GM12878 (cell line): ENCODE data around the gene KCNK13. TPM values are rescaled to one million over a fixed set of nuclear protein-coding genes. Genes with fewer than 3 reads are reported as not detected.

Source experiments
- ATAC-seq: fragments of 200-7000 bp; cut with Tn5 transposase; 3 replicates; pipeline ENCODE4 v1.9.1; 2020; ENCODE audit warnings: mild to moderate bottlenecking, moderate library complexity
- BruUV-seq: library from RNA; stranded (reverse); fragments of 400-500 nt; replicated peaks from 2 replicates; lab custom pipeline; 2021; lab: Mats Ljungman, UMichigan
- CTCF ChIA-PET: fragments of 300-600 bp; sonication (Branson Sonifier 250); formaldehyde crosslinking; extraction: SDS; loops from one replicate; lab custom pipeline; 2021; ENCODE audit warnings: inconsistent platforms; lab: Yijun Ruan, JAX
- POLR2A ChIA-PET: fragments of 350-600 bp; formaldehyde crosslinking; extraction: SDS; loops from one replicate; lab custom pipeline; 2021; ENCODE audit warnings: inconsistent platforms; lab: Charles Lee
- RAD21 ChIA-PET: fragments of 300-600 bp; sonication (Branson Sonifier 250); formaldehyde crosslinking; loops from one replicate; lab custom pipeline; 2023; ENCODE audit warnings: antibody characterized with exemption; ENCODE audit not compliant: unreplicated experiment; lab: Charles Lee
- SMC1A ChIA-PET: fragments of 300-600 bp; sonication (Branson Sonifier 250); formaldehyde crosslinking; loops from one replicate; lab custom pipeline; 2023; ENCODE audit not compliant: unreplicated experiment, uncharacterized antibody; lab: Charles Lee
- DNase-seq: peaks from one replicate; pipeline ENCODE4 v3.0.0-alpha.2; 2011; ENCODE audit warnings: low read depth, low spot score
- FAIRE-seq: peaks from 3 replicates; lab custom pipeline; 2011; peaks lifted over from hg19 to GRCh38; lab: Jason Lieb, UNC
- H2AFZ ChIP-seq: 2 replicates; pipeline ENCODE4 v1.6.0; 2011; ENCODE audit warnings: low read depth, low read length, control low read depth; ENCODE audit not compliant: control insufficient read depth
- H3K27ac ChIP-seq: 2 replicates; pipeline ENCODE4 v1.5.1; 2011; ENCODE audit warnings: control low read depth; ENCODE audit not compliant: control insufficient read depth, insufficient read depth
- H3K27me3 ChIP-seq, 2 experiments: replicated peaks in 1 of 2; 2 replicates each; pipeline versions ENCODE4 v1.6.0 to v1.6.1; 2011; ENCODE audit warnings: low read length in 1 of 2; ENCODE audit not compliant: control insufficient read depth in 2 of 2, insufficient read depth in 2 of 2
- H3K36me3 ChIP-seq, 2 experiments: 2 replicates each; pipeline ENCODE4 v1.5.1; 2011; ENCODE audit warnings: low read length in 1 of 2; ENCODE audit not compliant: control insufficient read depth in 2 of 2, insufficient read depth in 2 of 2
- H3K4me1 ChIP-seq: 2 replicates; pipeline ENCODE4 v1.6.1; 2011; ENCODE audit warnings: mild to moderate bottlenecking, low read length, moderate library complexity, mixed read lengths; ENCODE audit not compliant: control insufficient read depth, insufficient read depth
- H3K4me2 ChIP-seq: 2 replicates; pipeline ENCODE4 v1.6.0; 2011; ENCODE audit warnings: control low read depth; ENCODE audit not compliant: control insufficient read depth, insufficient read depth
- H3K4me3 ChIP-seq: fragments of 200-600 bp; sonication (generic); 2 replicates; pipeline ENCODE4 v1.5.1; 2016
- H3K79me2 ChIP-seq: 2 replicates; pipeline ENCODE4 v1.6.0; 2011; ENCODE audit warnings: low read length; ENCODE audit not compliant: control insufficient read depth, insufficient read depth
- H3K9ac ChIP-seq: 2 replicates; pipeline ENCODE4 v1.8.0; 2011; ENCODE audit warnings: low read length, control low read depth, mixed read lengths; ENCODE audit not compliant: control insufficient read depth, insufficient read depth
- H3K9me3 ChIP-seq: replicated peaks from 3 replicates; pipeline ENCODE4 v1.5.1; 2011; ENCODE audit warnings: mild to moderate bottlenecking, low read length; ENCODE audit not compliant: control insufficient read depth, insufficient read depth
- H4K20me1 ChIP-seq: 2 replicates; pipeline ENCODE4 v1.6.0; 2011; ENCODE audit not compliant: control insufficient read depth, insufficient read depth
- BRCA1 ChIP-seq: IDR thresholded peaks from 2 replicates; pipeline ENCODE4 v1.6.1; 2011; ENCODE audit warnings: low read depth, low read length, improper control_type of control experiment
- CBX5 ChIP-seq: sonication (generic); IDR thresholded peaks from 2 replicates; pipeline ENCODE4 v1.6.1; 2016; ENCODE audit warnings: low read depth, moderate library complexity, mild to moderate bottlenecking, inconsistent platforms
- CREM ChIP-seq: IDR thresholded peaks from 2 replicates; pipeline ENCODE4 v1.6.1; 2014; ENCODE audit warnings: antibody characterized with exemption, low read depth
- KLF5 ChIP-seq: fragments of 450-650 bp; IDR thresholded peaks from 2 replicates; pipeline ENCODE4 v1.6.1; 2014; ENCODE audit warnings: mild to moderate bottlenecking; ENCODE audit not compliant: partially characterized antibody
- NR2F1 ChIP-seq: fragments of 450-650 bp; conservative IDR thresholded peaks from 2 replicates; pipeline ENCODE4 v1.6.1; 2017; ENCODE audit warnings: mild to moderate bottlenecking
- PAX5 ChIP-seq: IDR thresholded peaks from 2 replicates; pipeline ENCODE4 v1.6.1; 2011; ENCODE audit warnings: low read depth, low read length, borderline replicate concordance
- POU2F2 ChIP-seq: IDR thresholded peaks from 3 replicates; pipeline ENCODE4 v1.6.1; 2011; ENCODE audit warnings: low read depth, mild to moderate bottlenecking, low read length, borderline replicate concordance
- SIN3A ChIP-seq: IDR thresholded peaks from 2 replicates; pipeline ENCODE4 v1.6.1; 2012; ENCODE audit warnings: low read depth, low read length, improper control_type of control experiment
- STAT1 ChIP-seq: fragments of 450-650 bp; conservative IDR thresholded peaks from 2 replicates; pipeline ENCODE4 v1.6.1; 2014; ENCODE audit warnings: antibody characterized with exemption, mild to moderate bottlenecking
- TCF3 ChIP-seq: IDR thresholded peaks from 2 replicates; pipeline ENCODE4 v1.6.1; 2012; ENCODE audit warnings: low read depth, mild to moderate bottlenecking, low read length, borderline replicate concordance; ENCODE audit not compliant: insufficient read depth
- ZNF622 ChIP-seq: fragments of 450-650 bp; IDR thresholded peaks from 2 replicates; pipeline ENCODE4 v1.6.1; 2017; ENCODE audit warnings: mild to moderate bottlenecking, inconsistent platforms
- WGBS: methylation state at CpG from one replicate; pipeline ENCODE4 v1.1.6; 2016; ENCODE audit warnings: low lambda C conversion rate; ENCODE audit not compliant: insufficient replicate concordance, insufficient coverage; ENCODE audit errors: missing lambda C conversion rate; 5-methylcytosine and 5-hydroxymethylcytosine counted together
- in situ Hi-C: fragments of 300-500 bp; cut with MboI; formaldehyde crosslinking; loops from 9 replicates; pipeline ENCODE4 v1.14.3; 2018; ENCODE audit warnings: mixed read lengths
- intact Hi-C: fragments of 100-400 bp; cut with micrococcal nuclease; formaldehyde crosslinking; loops from one replicate; pipeline ENCODE4 v1.14.2; 2022; ENCODE audit not compliant: unreplicated experiment
- polyA plus RNA-seq, 11 experiments: library from polyadenylated mRNA; depleted of rRNA in 4 of 11; unstranded in 6 of 11; stranded (reverse) in 5 of 11; fragments of >200 nt; fragmentation: Nextera tagmentation in 4 of 11; fragmentation: Illumina TruSeq in 1 of 11; extraction: Ambion mirVana in 4 of 11; extraction: Trizol in 1 of 11; gene quantifications; 1 replicate in 1 of 11; 2 replicates in 10 of 11; pipeline versions ENCODE4 v1.2.1 to v1.2.3, GENCODE V29; 2011 to 2016; ENCODE audit warnings: inconsistent platforms in 2 of 11, missing spikeins in 2 of 11, low read depth in 1 of 11
- total RNA-seq, 4 experiments: library from RNA; depleted of rRNA in 3 of 4; stranded (reverse); fragments of >200 nt in 3 of 4; fragmentation: Illumina TruSeq in 1 of 4; extraction: Trizol in 1 of 4; gene quantifications; 2 replicates each; pipeline versions ENCODE4 v1.2.1 to v1.2.3, GENCODE V29; 2013 to 2021
- TF ChIP-seq, protein P1 (sequence below): fragments of 450-650 bp; IDR thresholded peaks from 2 replicates; pipeline ENCODE4 v1.6.1; 2016; ENCODE audit warnings: mild to moderate bottlenecking, moderate library complexity, borderline replicate concordance
- TF ChIP-seq, protein P2 (sequence below): fragments of 150-350 bp; IDR thresholded peaks from 2 replicates; pipeline ENCODE4 v1.6.1; 2014; ENCODE audit warnings: mild to moderate bottlenecking, low read depth, low read length
- TF ChIP-seq, protein P3 (sequence below): IDR thresholded peaks from 2 replicates; pipeline ENCODE4 v1.6.1; 2012; ENCODE audit warnings: mild to moderate bottlenecking, low read depth, low read length

The KCNK13 gene
- total and polyA plus RNA-seq, 10 of the 15 experiments (the other 5 are each of a cell fraction or from before 2014, with no cell fraction given) = not detected

DNA sequence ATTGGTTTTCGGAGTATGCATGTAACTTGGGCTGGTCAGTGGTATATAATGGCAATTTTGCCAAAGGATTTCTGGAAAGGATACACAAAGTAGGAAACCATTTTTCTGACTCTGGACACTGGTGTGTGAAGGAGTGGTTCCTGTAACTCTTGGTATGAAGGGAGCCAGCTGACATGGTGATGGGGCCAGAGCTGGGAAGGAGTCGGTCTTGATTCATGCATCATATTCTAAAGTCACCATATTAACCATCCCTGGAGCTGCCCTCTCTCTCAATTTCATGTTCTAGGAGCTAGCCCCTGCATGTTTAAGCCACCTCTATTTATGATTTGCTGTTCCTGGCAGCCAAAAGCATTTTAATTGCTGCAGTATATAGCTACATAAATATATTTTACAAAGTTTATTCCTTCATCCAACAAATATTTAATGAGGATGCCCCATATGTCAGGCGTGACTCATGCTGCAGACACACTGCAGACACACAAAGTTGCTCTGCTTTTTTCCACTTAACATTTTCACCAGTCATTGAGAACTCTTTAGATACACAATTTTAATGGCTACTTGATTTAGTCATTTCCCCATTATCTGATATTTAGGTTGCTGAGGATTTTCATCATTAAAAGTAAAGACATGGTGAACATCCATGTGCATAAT lies 115.9 kb downstream of the KCNK13 start (continued):
- TF ChIP-seq, protein P1, sequence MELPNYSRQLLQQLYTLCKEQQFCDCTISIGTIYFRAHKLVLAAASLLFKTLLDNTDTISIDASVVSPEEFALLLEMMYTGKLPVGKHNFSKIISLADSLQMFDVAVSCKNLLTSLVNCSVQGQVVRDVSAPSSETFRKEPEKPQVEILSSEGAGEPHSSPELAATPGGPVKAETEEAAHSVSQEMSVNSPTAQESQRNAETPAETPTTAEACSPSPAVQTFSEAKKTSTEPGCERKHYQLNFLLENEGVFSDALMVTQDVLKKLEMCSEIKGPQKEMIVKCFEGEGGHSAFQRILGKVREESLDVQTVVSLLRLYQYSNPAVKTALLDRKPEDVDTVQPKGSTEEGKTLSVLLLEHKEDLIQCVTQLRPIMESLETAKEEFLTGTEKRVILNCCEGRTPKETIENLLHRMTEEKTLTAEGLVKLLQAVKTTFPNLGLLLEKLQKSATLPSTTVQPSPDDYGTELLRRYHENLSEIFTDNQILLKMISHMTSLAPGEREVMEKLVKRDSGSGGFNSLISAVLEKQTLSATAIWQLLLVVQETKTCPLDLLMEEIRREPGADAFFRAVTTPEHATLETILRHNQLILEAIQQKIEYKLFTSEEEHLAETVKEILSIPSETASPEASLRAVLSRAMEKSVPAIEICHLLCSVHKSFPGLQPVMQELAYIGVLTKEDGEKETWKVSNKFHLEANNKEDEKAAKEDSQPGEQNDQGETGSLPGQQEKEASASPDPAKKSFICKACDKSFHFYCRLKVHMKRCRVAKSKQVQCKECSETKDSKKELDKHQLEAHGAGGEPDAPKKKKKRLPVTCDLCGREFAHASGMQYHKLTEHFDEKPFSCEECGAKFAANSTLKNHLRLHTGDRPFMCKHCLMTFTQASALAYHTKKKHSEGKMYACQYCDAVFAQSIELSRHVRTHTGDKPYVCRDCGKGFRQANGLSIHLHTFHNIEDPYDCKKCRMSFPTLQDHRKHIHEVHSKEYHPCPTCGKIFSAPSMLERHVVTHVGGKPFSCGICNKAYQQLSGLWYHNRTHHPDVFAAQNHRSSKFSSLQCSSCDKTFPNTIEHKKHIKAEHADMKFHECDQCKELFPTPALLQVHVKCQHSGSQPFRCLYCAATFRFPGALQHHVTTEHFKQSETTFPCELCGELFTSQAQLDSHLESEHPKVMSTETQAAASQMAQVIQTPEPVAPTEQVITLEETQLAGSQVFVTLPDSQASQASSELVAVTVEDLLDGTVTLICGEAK = no peak
- TF ChIP-seq PAX5 (no peak), BRCA1 (no peak), CREM (no peak)

DNA sequence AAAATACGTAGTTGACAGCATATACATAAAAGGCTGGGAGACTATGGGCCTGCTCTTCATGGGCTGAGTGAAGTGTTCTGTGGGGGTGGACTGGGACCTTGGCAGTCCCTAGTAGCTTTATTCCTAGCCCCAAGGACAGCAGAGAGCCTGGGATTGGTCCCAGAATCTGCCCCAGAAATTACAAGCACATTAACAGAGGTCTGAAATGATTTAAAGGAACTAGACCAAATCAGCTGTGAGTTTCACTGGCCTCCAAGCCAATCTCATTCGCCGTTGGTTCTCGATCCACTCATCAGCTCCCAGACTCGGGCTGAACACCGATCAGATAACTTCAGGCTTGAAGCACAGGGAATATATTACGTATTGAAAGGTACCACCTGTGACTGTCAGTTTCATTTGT lies 117.6 kb downstream of the KCNK13 start:
- H4K20me1 ChIP-seq = no peaks in the 10 kb centered on the region
- WGBS = 24% methylated on average over 7 of the region's 7 CpGs
- H3K36me3 ChIP-seq = no peaks in the 10 kb centered on the region
- in situ Hi-C loops = no loop called here
- CTCF ChIA-PET = interaction anchor here (1.1 kb wide), 1 partner anchor 375 kb away, joined by 3 read pairs; no protein-coding TSS in a partner anchor
- intact Hi-C loops = no loop called here
- H3K4me3 ChIP-seq = no peak overlapping the region
- H3K4me1 ChIP-seq = no peaks in the 10 kb centered on the region
- POLR2A ChIA-PET = no interaction called here
- BruUV-seq = no TSS peak
- H3K9me3 ChIP-seq = no peaks in the 10 kb centered on the region
- ATAC-seq = no peak
- H2AFZ ChIP-seq = no peak overlapping the region
- no peak overlapping the region for H3K27ac ChIP-seq
- no peaks in the 10 kb centered on the region for H3K27me3 ChIP-seq
- RAD21 ChIA-PET = no interaction called here
- no peak for FAIRE-seq
- H3K9ac ChIP-seq = no peak overlapping the region
- H3K79me2 ChIP-seq = no peaks in the 10 kb centered on the region
- DNase-seq = no peak
- no peak overlapping the region for H3K4me2 ChIP-seq
- SMC1A ChIA-PET = no interaction called here
- TF ChIP-seq STAT1 (no peak), KLF5 (no peak), CBX5 (no peak), NR2F1 (no peak), ZNF622 (no peak), SIN3A (no peak), POU2F2 (no peak), TCF3 (no peak)
- TF ChIP-seq, protein P2, sequence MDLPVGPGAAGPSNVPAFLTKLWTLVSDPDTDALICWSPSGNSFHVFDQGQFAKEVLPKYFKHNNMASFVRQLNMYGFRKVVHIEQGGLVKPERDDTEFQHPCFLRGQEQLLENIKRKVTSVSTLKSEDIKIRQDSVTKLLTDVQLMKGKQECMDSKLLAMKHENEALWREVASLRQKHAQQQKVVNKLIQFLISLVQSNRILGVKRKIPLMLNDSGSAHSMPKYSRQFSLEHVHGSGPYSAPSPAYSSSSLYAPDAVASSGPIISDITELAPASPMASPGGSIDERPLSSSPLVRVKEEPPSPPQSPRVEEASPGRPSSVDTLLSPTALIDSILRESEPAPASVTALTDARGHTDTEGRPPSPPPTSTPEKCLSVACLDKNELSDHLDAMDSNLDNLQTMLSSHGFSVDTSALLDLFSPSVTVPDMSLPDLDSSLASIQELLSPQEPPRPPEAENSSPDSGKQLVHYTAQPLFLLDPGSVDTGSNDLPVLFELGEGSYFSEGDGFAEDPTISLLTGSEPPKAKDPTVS = no peak
- TF ChIP-seq, protein P3, sequence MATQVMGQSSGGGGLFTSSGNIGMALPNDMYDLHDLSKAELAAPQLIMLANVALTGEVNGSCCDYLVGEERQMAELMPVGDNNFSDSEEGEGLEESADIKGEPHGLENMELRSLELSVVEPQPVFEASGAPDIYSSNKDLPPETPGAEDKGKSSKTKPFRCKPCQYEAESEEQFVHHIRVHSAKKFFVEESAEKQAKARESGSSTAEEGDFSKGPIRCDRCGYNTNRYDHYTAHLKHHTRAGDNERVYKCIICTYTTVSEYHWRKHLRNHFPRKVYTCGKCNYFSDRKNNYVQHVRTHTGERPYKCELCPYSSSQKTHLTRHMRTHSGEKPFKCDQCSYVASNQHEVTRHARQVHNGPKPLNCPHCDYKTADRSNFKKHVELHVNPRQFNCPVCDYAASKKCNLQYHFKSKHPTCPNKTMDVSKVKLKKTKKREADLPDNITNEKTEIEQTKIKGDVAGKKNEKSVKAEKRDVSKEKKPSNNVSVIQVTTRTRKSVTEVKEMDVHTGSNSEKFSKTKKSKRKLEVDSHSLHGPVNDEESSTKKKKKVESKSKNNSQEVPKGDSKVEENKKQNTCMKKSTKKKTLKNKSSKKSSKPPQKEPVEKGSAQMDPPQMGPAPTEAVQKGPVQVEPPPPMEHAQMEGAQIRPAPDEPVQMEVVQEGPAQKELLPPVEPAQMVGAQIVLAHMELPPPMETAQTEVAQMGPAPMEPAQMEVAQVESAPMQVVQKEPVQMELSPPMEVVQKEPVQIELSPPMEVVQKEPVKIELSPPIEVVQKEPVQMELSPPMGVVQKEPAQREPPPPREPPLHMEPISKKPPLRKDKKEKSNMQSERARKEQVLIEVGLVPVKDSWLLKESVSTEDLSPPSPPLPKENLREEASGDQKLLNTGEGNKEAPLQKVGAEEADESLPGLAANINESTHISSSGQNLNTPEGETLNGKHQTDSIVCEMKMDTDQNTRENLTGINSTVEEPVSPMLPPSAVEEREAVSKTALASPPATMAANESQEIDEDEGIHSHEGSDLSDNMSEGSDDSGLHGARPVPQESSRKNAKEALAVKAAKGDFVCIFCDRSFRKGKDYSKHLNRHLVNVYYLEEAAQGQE = no peak
